ENCODE results near the gene ADAM22. TPM values are rescaled to one million over a fixed set of nuclear protein-coding genes. Genes with fewer than 3 reads are reported as not detected.

The ADAM22 gene
- polyA plus RNA-seq, 1 donor from 2014 or later, result 46.3 TPM

- no peaks in the 10 kb centered on the region for H3K9me3 ChIP-seq (ENCODE audit: low read length)
- no peak overlapping the region for H2AFZ ChIP-seq (ENCODE audit: low read depth, low read length)
- H3F3A ChIP-seq (ENCODE audit: insufficient read depth, low read length, poor library complexity, severe bottlenecking), result no peaks in the 10 kb centered on the region
- H3K9me2 ChIP-seq (ENCODE audit: insufficient read depth, low read length), result no peaks in the 10 kb centered on the region
- H3K9ac ChIP-seq (ENCODE audit: low read length), result no peak overlapping the region
- H3K79me2 ChIP-seq (replicated peaks; ENCODE audit: insufficient read depth, low read length), result no peaks in the 10 kb centered on the region
- H3K4me3 ChIP-seq (ENCODE audit: low read length), result no peak overlapping the region
- no peak overlapping the region for H3K4me2 ChIP-seq (ENCODE audit: low read length)
- H3K36me3 ChIP-seq (ENCODE audit: insufficient read depth, low read length), result no peaks in the 10 kb centered on the region
- H3K27me3 ChIP-seq (ENCODE audit: insufficient read depth, low read depth, low read length), result no peaks in the 10 kb centered on the region
- TF ChIP-seq REST (IDR thresholded peaks at IDR 0.05; ENCODE audit: borderline replicate concordance), result no peak
- no peak for TF ChIP-seq CTCF (IDR thresholded peaks at IDR 0.05; ENCODE audit: poor library complexity, severe bottlenecking)
- TF ChIP-seq SMC3 (conservative IDR thresholded peaks at IDR 0.05; ENCODE audit: poor library complexity), result no peak
- no peak for TF ChIP-seq RAD21 (conservative IDR thresholded peaks at IDR 0.05)
- no peak for TF ChIP-seq POLR2AphosphoS5 (IDR thresholded peaks at IDR 0.05)
- TF ChIP-seq MXI1 (conservative IDR thresholded peaks at IDR 0.05; ENCODE audit: poor library complexity, severe bottlenecking), result no peak
- no peak overlapping the region for H3K27ac ChIP-seq (ENCODE audit: low read length)
- no peaks in the 10 kb centered on the region for H4K20me1 ChIP-seq (ENCODE audit: insufficient read depth)
Observed at GRCh38 chr7:88226886-88227516, 292.9 kb downstream of the ADAM22 start.

- H3K9me3 ChIP-seq (ENCODE audit: low read length), result no peaks in the 10 kb centered on the region
- H3K9ac ChIP-seq (ENCODE audit: low read length), result no peak overlapping the region
- H4K20me1 ChIP-seq (ENCODE audit: insufficient read depth), result no peaks in the 10 kb centered on the region
- H3K36me3 ChIP-seq (ENCODE audit: insufficient read depth, low read length), result no peaks in the 10 kb centered on the region
- no peak overlapping the region for H2AFZ ChIP-seq (ENCODE audit: low read depth, low read length)
- no peaks in the 10 kb centered on the region for H3K27me3 ChIP-seq (ENCODE audit: insufficient read depth, low read depth, low read length)
- no peak overlapping the region for H3K4me3 ChIP-seq (ENCODE audit: low read length)
- no peak overlapping the region for H3K27ac ChIP-seq (ENCODE audit: low read length)
- TF ChIP-seq REST (IDR thresholded peaks at IDR 0.05; ENCODE audit: borderline replicate concordance) (no peak), EP300 (conservative IDR thresholded peaks at IDR 0.05; ENCODE audit: poor library complexity, severe bottlenecking) (no peak), EZH2 (IDR thresholded peaks at IDR 0.05; ENCODE audit: borderline replicate concordance, insufficient read depth, low read length, poor library complexity, severe bottlenecking) (no peak), POLR2AphosphoS5 (IDR thresholded peaks at IDR 0.05) (no peak), SMC3 (conservative IDR thresholded peaks at IDR 0.05; ENCODE audit: poor library complexity) (no peak), TAF1 (IDR thresholded peaks at IDR 0.05; ENCODE audit: low read depth) (no peak), RAD21 (conservative IDR thresholded peaks at IDR 0.05) (no peak), CTCF (IDR thresholded peaks at IDR 0.05; ENCODE audit: poor library complexity, severe bottlenecking) (no peak), MXI1 (conservative IDR thresholded peaks at IDR 0.05; ENCODE audit: poor library complexity, severe bottlenecking) (no peak)
- no peaks in the 10 kb centered on the region for H3F3A ChIP-seq (ENCODE audit: insufficient read depth, low read length, poor library complexity, severe bottlenecking)
- no peaks in the 10 kb centered on the region for H3K79me2 ChIP-seq (replicated peaks; ENCODE audit: insufficient read depth, low read length)
- no peaks in the 10 kb centered on the region for H3K9me2 ChIP-seq (ENCODE audit: insufficient read depth, low read length)
- H3K4me2 ChIP-seq (ENCODE audit: low read length), result no peak overlapping the region
Observed at GRCh38 chr7:88229302-88229995, 295.4 kb downstream of the ADAM22 start.
